SH-SY5Y (cell line): ENCODE data around the gene RC3H1.

ENCODE experiments used
- GATA2 ChIP-seq: IDR thresholded peaks from 2 replicates; pipeline ENCODE4 v1.6.1; 2011; ENCODE audit warnings: mild to moderate bottlenecking, low read depth, low read length
- GATA3 ChIP-seq: IDR thresholded peaks from 2 replicates; pipeline ENCODE4 v1.6.1; 2011; ENCODE audit warnings: low read depth, mild to moderate bottlenecking, low read length, moderate library complexity

- TF ChIP-seq GATA2, result no peak
- no peak for TF ChIP-seq GATA3
Measured at GRCh38 chr1:174022080-174022975, at the start of gene RC3H1.
